CD4-positive, alpha-beta T cell treated with Interleukin-6 at 100 ng/mL for 8 hours (primary cell): ENCODE results near the gene CCM2L.

Experiments used
- DNase-seq: peaks from one replicate; pipeline ENCODE4 v3.0.0-alpha.2; 2020; ENCODE audit warnings: mixed read lengths, low spot score

CCM2L gene

GRCh38 chr20:32059189-32059588 lies 49.0 kb downstream of the CCM2L start:
- DNase-seq: no peak

- no peak for DNase-seq
These were observed 52.5 kb downstream of the CCM2L start for GRCh38 chr20:32062776-32063170.

GRCh38 chr20:32063695-32064094 lies 53.5 kb downstream of the CCM2L start:
- DNase-seq: no peak

- no peak for DNase-seq
These were observed 54.4 kb downstream of the CCM2L start for GRCh38 chr20:32064667-32065066.

- no peak for DNase-seq
These were observed 57.1 kb downstream of the CCM2L start for GRCh38 chr20:32067234-32067821.

- DNase-seq: no peak
These were observed 57.9 kb downstream of the CCM2L start for GRCh38 chr20:32068174-32068573.

GRCh38 chr20:32069711-32070110 lies 59.5 kb downstream of the CCM2L start:
- no peak for DNase-seq

- DNase-seq: no peak
These were observed 60.0 kb downstream of the CCM2L start for GRCh38 chr20:32070282-32070681.

- DNase-seq: no peak
These were observed 60.5 kb downstream of the CCM2L start for GRCh38 chr20:32070690-32071213.

- DNase-seq: no peak
These were observed 61.3 kb downstream of the CCM2L start for GRCh38 chr20:32071395-32072167.

GRCh38 chr20:32072168-32072750 lies 62.0 kb downstream of the CCM2L start:
- DNase-seq: no peak

GRCh38 chr20:32075534-32075933 lies 65.3 kb downstream of the CCM2L start:
- no peak for DNase-seq

GRCh38 chr20:32077190-32077589 lies 67.0 kb downstream of the CCM2L start:
- DNase-seq: no peak

GRCh38 chr20:32078322-32078721 lies 68.1 kb downstream of the CCM2L start:
- no peak for DNase-seq

GRCh38 chr20:32078791-32079190 lies 68.6 kb downstream of the CCM2L start:
- DNase-seq: no peak

- no peak for DNase-seq
These were observed 69.4 kb downstream of the CCM2L start for GRCh38 chr20:32079655-32080109.

GRCh38 chr20:32080783-32081182 lies 70.5 kb downstream of the CCM2L start:
- DNase-seq: no peak
